ENCODE results near the gene FLRT1.
"Not testable (repeated sequence)": the region's sequence is repeated elsewhere in the genome, so short reads cannot be mapped to it uniquely, and the experiment has no call there.

Gene FLRT1

GRCh38 chr11:64045700-64046099 lies 10.0 kb downstream of the FLRT1 start:
- no peak for DNase-seq (ENCODE audit: low read depth)
- no peak for TF ChIP-seq CTCF (IDR thresholded peaks at IDR 0.05; ENCODE audit: insufficient read depth, low read depth, low read length, missing control alignments)

GRCh38 chr11:64047373-64047772 lies 11.6 kb downstream of the FLRT1 start:
- DNase-seq (ENCODE audit: low read depth); H3K4me3 ChIP-seq (ENCODE audit: low read depth, low read length): not testable (repeated sequence)

More at GRCh38 chr11:64045700-64046099, 10.0 kb downstream of the FLRT1 start:
- H3K4me3 ChIP-seq (ENCODE audit: low read depth, low read length) = no peak overlapping the region

GRCh38 chr11:64048042-64048854 lies 12.5 kb downstream of the FLRT1 start:
- no peak for TF ChIP-seq CTCF (IDR thresholded peaks at IDR 0.05; ENCODE audit: insufficient read depth, low read depth, low read length, missing control alignments)
- DNase-seq (ENCODE audit: low read depth) = no peak
- no peak overlapping the region for H3K4me3 ChIP-seq (ENCODE audit: low read depth, low read length)

GRCh38 chr11:64049509-64049908 lies 13.8 kb downstream of the FLRT1 start:
- DNase-seq (ENCODE audit: low read depth) = no peak
- no peak for TF ChIP-seq CTCF (IDR thresholded peaks at IDR 0.05; ENCODE audit: insufficient read depth, low read depth, low read length, missing control alignments)
- no peak overlapping the region for H3K4me3 ChIP-seq (ENCODE audit: low read depth, low read length)

GRCh38 chr11:64051297-64051696 lies 15.6 kb downstream of the FLRT1 start:
- TF ChIP-seq CTCF (IDR thresholded peaks at IDR 0.05; ENCODE audit: insufficient read depth, low read depth, low read length, missing control alignments) = no peak
- no peak overlapping the region for H3K4me3 ChIP-seq (ENCODE audit: low read depth, low read length)
- DNase-seq (ENCODE audit: low read depth) = no peak

GRCh38 chr11:64052436-64052835 lies 16.7 kb downstream of the FLRT1 start:
- no peak for DNase-seq (ENCODE audit: low read depth)
- TF ChIP-seq CTCF (IDR thresholded peaks at IDR 0.05; ENCODE audit: insufficient read depth, low read depth, low read length, missing control alignments) = no peak
- H3K4me3 ChIP-seq (ENCODE audit: low read depth, low read length) = no peak overlapping the region

- no peak for TF ChIP-seq CTCF (IDR thresholded peaks at IDR 0.05; ENCODE audit: insufficient read depth, low read depth, low read length, missing control alignments)
- no peak overlapping the region for H3K4me3 ChIP-seq (ENCODE audit: low read depth, low read length)
- DNase-seq (ENCODE audit: low read depth) = no peak
These were observed 17.3 kb downstream of the FLRT1 start for GRCh38 chr11:64052938-64053622.

All from GM12865 (cell line).